ENCODE data around the gene GPATCH1. TPM values are rescaled to one million over a fixed set of nuclear protein-coding genes. Genes with fewer than 3 reads are reported as not detected.
A peak's percentile ranks its signal among the peaks of the same experiment; 100 is the strongest.

GPATCH1 gene
- total RNA-seq, 1 donor from 2014 or later: 12.9 TPM

DNA sequence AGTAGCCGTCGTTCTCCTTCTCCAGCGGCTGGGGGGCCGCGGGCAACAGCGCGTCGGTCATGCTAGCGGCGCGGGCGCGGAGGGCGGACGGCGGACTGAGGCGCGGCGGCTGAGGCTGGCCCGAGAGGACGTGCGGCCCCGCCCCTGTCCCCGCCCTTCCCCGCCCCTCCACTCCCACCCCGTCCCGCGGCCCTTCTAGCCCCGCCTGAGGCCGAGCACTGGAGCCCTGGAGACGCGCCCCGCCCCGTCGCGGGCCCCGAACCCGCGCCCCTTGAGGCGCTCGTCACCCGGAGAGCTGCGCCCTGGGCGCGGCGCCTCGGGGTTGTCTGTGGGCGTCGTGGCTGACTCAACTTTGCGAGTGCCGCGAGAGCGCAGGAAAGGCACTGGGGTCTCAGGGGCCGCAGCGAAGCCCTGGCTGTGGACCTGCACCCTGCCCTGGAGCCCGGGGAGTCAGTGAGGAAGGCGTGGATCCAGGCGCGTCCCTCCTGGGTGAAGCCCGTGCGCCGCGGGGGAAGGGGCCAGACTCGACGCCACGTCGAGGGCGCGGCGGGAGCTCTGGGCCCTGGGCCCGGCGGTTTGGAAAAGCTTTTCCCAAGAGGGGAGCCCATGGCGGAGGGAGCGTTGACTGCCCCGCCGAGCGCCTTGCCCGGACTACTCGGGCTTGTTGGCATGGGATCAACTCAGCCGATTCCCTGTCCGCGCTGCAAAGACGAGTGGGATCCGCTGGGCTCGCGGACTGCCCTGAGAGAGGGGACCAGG is 16.0 kb upstream of the GPATCH1 start, which contains the start of gene RHPN2:
RHPN2 (minus strand) TSS at position 97 of the 759 bp plus-strand sequence; CDS start at position 61, 36 bp downstream.
- no peak within 1 kb of the TSS for H3K27ac Mint-ChIP-seq (ENCODE audit: unreplicated experiment)

DNA sequence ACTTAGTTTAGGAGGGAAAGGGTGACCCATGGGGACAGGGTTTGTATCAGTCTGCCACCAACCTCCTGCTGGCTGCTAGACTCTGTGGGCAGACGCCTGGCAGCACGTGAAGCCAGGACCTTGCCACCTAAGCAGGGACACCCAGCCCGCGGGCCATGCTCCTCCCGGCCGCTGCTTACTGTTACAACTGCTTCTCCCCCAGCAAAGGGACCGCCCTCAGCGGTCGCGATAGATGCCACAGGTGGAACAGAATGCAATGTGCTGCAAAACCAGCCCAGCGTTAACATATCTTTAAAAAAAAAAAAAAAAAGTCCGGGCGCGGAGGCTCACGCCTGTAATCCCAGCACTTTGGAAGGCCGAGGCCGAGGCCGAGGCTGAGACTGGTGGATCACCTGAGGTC is 14.4 kb upstream of the GPATCH1 start:
- TF ChIP-seq CTCF (conservative IDR thresholded peaks at IDR 0.05): no peak
- peaks cover 4% of the 10 kb centered on the region for H3K4me1 Mint-ChIP-seq
- H3K27me3 Mint-ChIP-seq (ENCODE audit: low read depth): peaks cover 31% of the 10 kb centered on the region
- no peaks in the 10 kb centered on the region for H3K36me3 Mint-ChIP-seq (ENCODE audit: low read depth)
- H3K27ac Mint-ChIP-seq (ENCODE audit: unreplicated experiment): no peak overlapping the region
- DNase-seq (ENCODE audit: low read depth, low spot score): no peak
- H3K9me3 Mint-ChIP-seq: no peaks in the 10 kb centered on the region
- H3K4me3 Mint-ChIP-seq: peak overlapping the region; percentile 80

More for the DNA sequence above, 16.0 kb upstream of the GPATCH1 start, which contains the start of gene RHPN2:
- peaks cover 4% of the 10 kb centered on the region for H3K4me1 Mint-ChIP-seq
- no peak for TF ChIP-seq CTCF (conservative IDR thresholded peaks at IDR 0.05)
- H3K27me3 Mint-ChIP-seq (ENCODE audit: low read depth): peaks cover 35% of the 10 kb centered on the region
- no peaks in the 10 kb centered on the region for H3K9me3 Mint-ChIP-seq
- H3K4me3 Mint-ChIP-seq: peak within 1 kb of the TSS; percentile 83
- no peaks in the 10 kb centered on the region for H3K36me3 Mint-ChIP-seq (ENCODE audit: low read depth)
- DNase-seq (ENCODE audit: low read depth, low spot score): peak; percentile 53

DNA sequence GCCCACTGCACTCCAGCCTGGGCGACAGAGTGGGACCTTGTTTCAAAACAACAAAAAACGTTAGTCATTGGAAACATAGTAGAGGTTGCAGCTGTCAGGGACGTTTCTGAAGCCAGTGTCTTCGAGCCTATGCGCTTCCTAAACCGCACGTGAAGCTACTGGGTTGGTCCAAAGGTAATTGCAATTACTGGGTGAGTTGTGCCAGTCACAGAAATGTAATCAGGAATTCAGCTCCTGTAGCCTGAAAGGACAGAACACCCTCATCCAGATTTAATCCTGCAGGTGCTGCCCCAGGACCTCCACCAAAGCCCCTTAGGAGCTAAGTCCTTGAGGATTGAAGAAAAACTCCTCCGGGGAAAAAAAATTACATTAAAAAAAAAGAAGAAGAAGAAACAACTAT is 13.9 kb upstream of the GPATCH1 start:
- Mint-ChIP-seq H3K27me3 (ENCODE audit: low read depth) (peaks cover 30% of the 10 kb centered on the region), H3K9me3 (no peaks in the 10 kb centered on the region), H3K4me3 (no peak overlapping the region), H3K4me1 (peaks cover 4% of the 10 kb centered on the region), H3K36me3 (ENCODE audit: low read depth) (no peaks in the 10 kb centered on the region), H3K27ac (ENCODE audit: unreplicated experiment) (no peak overlapping the region)
- no peak for TF ChIP-seq CTCF (conservative IDR thresholded peaks at IDR 0.05)
- DNase-seq (ENCODE audit: low read depth, low spot score): no peak

- Mint-ChIP-seq H3K27me3 (ENCODE audit: low read depth) (peaks cover 3% of the 10 kb centered on the region), H3K36me3 (ENCODE audit: low read depth) (no peaks in the 10 kb centered on the region), H3K4me3 (no peak overlapping the region), H3K4me1 (no peaks in the 10 kb centered on the region), H3K9me3 (no peaks in the 10 kb centered on the region), H3K27ac (ENCODE audit: unreplicated experiment) (no peak overlapping the region)
- DNase-seq (ENCODE audit: low read depth, low spot score): no peak
- TF ChIP-seq CTCF (conservative IDR thresholded peaks at IDR 0.05): no peak
Measured at GRCh38 chr19:33071887-33072286, 9.1 kb upstream of the GPATCH1 start.

GRCh38 chr19:33075519-33075918 is 5.5 kb upstream of the GPATCH1 start:
- Mint-ChIP-seq H3K36me3 (ENCODE audit: low read depth) (no peaks in the 10 kb centered on the region), H3K27ac (ENCODE audit: unreplicated experiment) (no peak overlapping the region), H3K9me3 (no peaks in the 10 kb centered on the region), H3K4me1 (no peaks in the 10 kb centered on the region), H3K4me3 (no peak overlapping the region), H3K27me3 (ENCODE audit: low read depth) (peaks cover 3% of the 10 kb centered on the region)
- TF ChIP-seq CTCF (conservative IDR thresholded peaks at IDR 0.05): no peak
- DNase-seq (ENCODE audit: low read depth, low spot score): no peak
